Mesothelial cell of epicardium (in vitro differentiated cells): ENCODE data around the gene TSGA10IP. TPM values are rescaled to one million over a fixed set of nuclear protein-coding genes. Genes with fewer than 3 reads are reported as not detected.

Experiments
- DNase-seq, 2 experiments: peaks; one replicate each; pipeline ENCODE4 v3.0.0; 2021; ENCODE audit warnings: low spot score in 2 of 2; ENCODE audit not compliant: unreplicated experiment in 2 of 2
- H3K27ac Mint-ChIP-seq: 2 replicates; pipeline ENCODE4 v1.8.0; 2021; ENCODE audit warnings: mixed read lengths
- H3K27me3 Mint-ChIP-seq: 2 replicates; pipeline ENCODE4 v1.8.0; 2021; ENCODE audit warnings: low read depth, mixed read lengths
- H3K36me3 Mint-ChIP-seq: 2 replicates; pipeline ENCODE4 v1.8.0; 2021; ENCODE audit warnings: mixed read lengths
- H3K4me1 Mint-ChIP-seq: 2 replicates; pipeline ENCODE4 v1.8.0; 2021; ENCODE audit warnings: mixed read lengths
- H3K4me3 Mint-ChIP-seq: 2 replicates; pipeline ENCODE4 v1.8.0; 2021; ENCODE audit warnings: mild to moderate bottlenecking, moderate library complexity, mixed read lengths
- H3K9me3 Mint-ChIP-seq: 2 replicates; pipeline ENCODE4 v1.8.0; 2021; ENCODE audit warnings: mixed read lengths
- CTCF ChIP-seq: fragments of 200-600 bp; sonication (generic); IDR thresholded peaks from one replicate; pipeline ENCODE4 v1.5.0; 2021; ENCODE audit warnings: antibody characterized with exemption; ENCODE audit not compliant: unreplicated experiment
- total RNA-seq: library from RNA; stranded (reverse); gene quantifications from 3 replicates; pipeline ENCODE4 v1.2.1, GENCODE V29; 2021

TSGA10IP gene
- total RNA-seq, 1 donor from 2014 or later, result not detected

- DNase-seq, result no peak
- Mint-ChIP-seq H3K9me3 (no peaks in the 10 kb centered on the region), H3K4me1 (peaks cover 13% of the 10 kb centered on the region), H3K4me3 (no peak overlapping the region), H3K36me3 (peaks cover 35% of the 10 kb centered on the region), H3K27me3 (no peaks in the 10 kb centered on the region), H3K27ac (no peak overlapping the region)
- TF ChIP-seq CTCF, result no peak
These were observed 22.2 kb downstream of the TSGA10IP start for GRCh38 chr11:65967329-65967934.

GRCh38 chr11:65968600-65969482, 23.6 kb downstream of the TSGA10IP start:
- Mint-ChIP-seq H3K36me3 (peaks cover 44% of the 10 kb centered on the region), H3K27ac (no peak overlapping the region), H3K4me3 (no peak overlapping the region)

GRCh38 chr11:65972116-65972515, 26.8 kb downstream of the TSGA10IP start:
- Mint-ChIP-seq H3K4me1 (no peaks in the 10 kb centered on the region), H3K9me3 (no peaks in the 10 kb centered on the region), H3K27ac (no peak overlapping the region), H3K27me3 (no peaks in the 10 kb centered on the region), H3K4me3 (no peak overlapping the region), H3K36me3 (peaks cover 38% of the 10 kb centered on the region)
- TF ChIP-seq CTCF, result no peak
- DNase-seq, result no peak

More at GRCh38 chr11:65968600-65969482, 23.6 kb downstream of the TSGA10IP start:
- Mint-ChIP-seq H3K9me3 (no peaks in the 10 kb centered on the region), H3K4me1 (peaks cover 2% of the 10 kb centered on the region), H3K27me3 (no peaks in the 10 kb centered on the region)
- no peak for DNase-seq
- no peak for TF ChIP-seq CTCF

- Mint-ChIP-seq H3K4me1 (no peaks in the 10 kb centered on the region), H3K4me3 (no peak overlapping the region), H3K27me3 (no peaks in the 10 kb centered on the region), H3K36me3 (peaks cover 32% of the 10 kb centered on the region), H3K27ac (no peak overlapping the region), H3K9me3 (no peaks in the 10 kb centered on the region)
- no peak for TF ChIP-seq CTCF
- DNase-seq, result no peak
These were observed 28.3 kb downstream of the TSGA10IP start for GRCh38 chr11:65973439-65974110.

GRCh38 chr11:65975771-65976170, 30.5 kb downstream of the TSGA10IP start:
- no peak for TF ChIP-seq CTCF
- DNase-seq, result no peak
- peaks cover 35% of the 10 kb centered on the region for H3K36me3 Mint-ChIP-seq
- H3K9me3 Mint-ChIP-seq, result no peaks in the 10 kb centered on the region
- no peaks in the 10 kb centered on the region for H3K27me3 Mint-ChIP-seq
- no peak overlapping the region for H3K27ac Mint-ChIP-seq
- no peaks in the 10 kb centered on the region for H3K4me1 Mint-ChIP-seq
- no peak overlapping the region for H3K4me3 Mint-ChIP-seq
